GM23248 (cell line): ENCODE data around the gene DUSP16.

ENCODE experiments used
- EZH2 ChIP-seq: fragments of 200-600 bp; sonication (generic); IDR thresholded peaks from 2 replicates; pipeline ENCODE4 v1.6.1; 2018; ENCODE audit warnings: antibody characterized with exemption, mild to moderate bottlenecking; ENCODE audit not compliant: insufficient read depth, poor library complexity, severe bottlenecking
- EZH2phosphoT487 ChIP-seq: fragments of 200-600 bp; sonication (generic); IDR thresholded peaks from 2 replicates; pipeline ENCODE4 v1.6.1; 2018; ENCODE audit warnings: antibody characterized with exemption, moderate library complexity, mild to moderate bottlenecking, low read depth; ENCODE audit not compliant: insufficient read depth

DNA sequence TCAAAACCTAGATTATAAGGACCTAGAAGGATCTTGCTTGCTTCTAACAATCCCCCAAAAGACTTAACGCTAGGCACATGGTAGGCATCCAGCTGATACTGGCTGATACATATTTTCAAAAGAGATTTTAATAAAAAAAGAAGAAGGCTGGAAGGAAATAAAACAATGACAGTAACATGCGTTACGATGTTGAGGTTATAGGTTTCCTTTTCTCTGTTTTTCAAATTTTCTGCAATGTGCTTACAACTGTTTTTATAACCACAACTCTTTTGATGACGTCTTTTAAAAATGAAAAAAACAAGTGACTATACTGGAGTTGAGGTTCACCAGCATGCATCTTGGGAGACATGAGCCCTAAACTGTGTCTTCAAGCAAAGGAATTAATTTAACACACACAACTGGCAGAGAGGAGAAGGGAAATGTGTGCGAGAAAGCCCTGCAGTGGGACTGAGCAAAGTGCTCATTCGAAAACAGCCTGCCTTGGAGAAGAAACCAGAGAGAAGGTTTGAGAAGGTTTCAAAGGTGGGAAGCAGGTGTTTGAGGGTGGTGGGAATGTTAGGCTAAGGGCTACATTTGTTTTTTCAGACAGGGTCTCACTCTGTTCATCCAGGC, 80.4 kb downstream of the DUSP16 start:
- TF ChIP-seq EZH2, result no peak
- TF ChIP-seq EZH2phosphoT487, result no peak
